Inflammatory macrophage treated with lipopolysaccharide for 1 hour (primary cell): Measurements from ENCODE around the gene CDK10.

Experiments used
- DNase-seq, 2 donors: peaks; one replicate each; pipeline ENCODE4 v3.0.0-alpha.2; 2020 to 2022

The CDK10 gene

DNA sequence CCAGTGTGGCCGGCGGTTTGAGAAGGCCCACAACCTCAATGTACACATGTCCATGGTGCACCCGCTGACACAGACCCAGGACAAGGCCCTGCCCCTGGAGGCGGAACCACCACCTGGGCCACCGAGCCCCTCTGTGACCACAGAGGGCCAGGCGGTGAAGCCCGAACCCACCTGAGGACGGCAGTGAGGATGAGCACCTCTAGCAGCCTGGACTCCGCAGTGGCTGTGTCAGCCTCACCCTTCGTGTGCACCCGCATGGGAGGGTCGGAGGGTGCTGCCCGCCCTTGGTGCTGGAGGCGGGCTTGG lies 51.5 kb downstream of the CDK10 start:
- no peak for DNase-seq

DNA sequence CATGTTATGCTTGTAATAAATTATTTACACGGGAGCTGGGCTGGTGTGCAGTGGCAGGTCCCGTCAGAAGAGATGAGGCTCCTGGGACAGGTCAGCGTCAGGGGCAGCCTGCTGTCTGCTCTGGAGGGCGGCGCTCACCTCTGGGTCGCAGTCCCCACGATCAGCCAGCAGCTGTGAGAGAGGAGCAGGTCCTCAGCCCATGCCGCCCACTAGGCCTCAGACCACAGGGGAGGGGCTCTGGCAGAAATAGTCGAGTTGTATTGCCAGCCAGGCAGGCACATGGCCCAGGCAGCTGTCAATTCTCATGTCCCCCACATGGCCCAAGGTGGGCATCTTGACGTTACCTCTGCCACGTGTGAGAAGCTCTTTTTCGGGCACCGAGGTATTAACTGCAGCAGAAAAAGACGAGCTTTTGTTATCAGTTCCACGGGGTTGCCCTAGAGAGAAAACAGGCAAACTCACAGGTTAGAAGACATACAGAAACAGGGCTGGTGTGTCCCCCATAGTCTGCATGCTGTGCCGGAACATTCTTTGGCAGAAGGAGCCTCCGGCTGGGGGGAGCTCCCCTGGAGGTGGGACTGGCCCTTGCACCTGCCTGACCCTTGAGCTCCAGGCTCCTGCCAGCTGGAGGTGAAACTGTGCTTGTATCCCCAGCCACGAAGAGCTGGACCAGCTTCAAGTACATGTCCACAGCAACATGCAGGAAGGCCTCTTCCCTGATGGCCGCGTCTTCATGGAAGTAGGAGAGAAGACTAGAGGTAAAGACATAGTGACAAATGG lies 52.2 kb downstream of the CDK10 start:
- no peak for DNase-seq

DNA sequence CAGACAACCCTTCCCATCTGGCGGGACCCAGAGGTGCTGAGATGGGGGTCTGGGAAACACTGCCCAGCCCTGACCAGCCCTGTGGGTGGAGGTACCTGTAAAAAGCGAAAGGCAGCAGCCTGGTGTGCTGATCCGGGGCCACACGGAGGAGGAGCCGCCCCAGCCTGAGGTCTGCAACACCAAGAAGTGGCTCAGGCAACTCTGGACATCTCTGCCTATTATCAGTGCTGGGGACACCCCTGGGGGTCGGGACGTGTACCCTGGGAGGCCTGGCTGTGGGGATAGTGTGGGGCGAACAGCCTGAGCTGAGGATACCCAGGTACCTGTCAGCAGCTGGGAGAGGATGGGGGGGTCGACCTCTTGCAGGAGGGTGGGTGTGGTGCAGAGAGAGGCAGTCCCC lies 52.9 kb downstream of the CDK10 start:
- no peak for DNase-seq

GRCh38 chr16:89741342-89742014 lies 55.0 kb downstream of the CDK10 start:
- peak; percentile 42 to 83 for DNase-seq

DNA sequence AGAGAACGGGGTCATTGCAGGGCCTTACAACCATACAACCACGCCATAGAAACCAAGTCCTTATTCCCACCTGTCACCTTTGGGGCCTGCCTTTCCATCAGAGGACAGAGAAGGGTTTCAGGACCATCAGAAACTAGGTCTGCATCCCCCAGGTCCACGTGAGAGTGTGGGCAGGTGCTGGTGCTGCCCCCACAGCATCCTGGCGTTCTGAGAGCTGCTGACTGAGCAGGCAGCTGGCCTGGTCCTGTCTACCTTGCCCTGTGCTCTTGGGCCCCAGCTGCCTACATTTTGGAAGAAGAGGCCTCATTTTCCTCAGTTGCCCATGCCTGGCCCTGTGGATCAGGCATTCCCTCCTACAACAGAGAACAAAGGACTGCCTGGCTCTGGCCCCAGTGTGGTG lies 56.5 kb downstream of the CDK10 start:
- no peak for DNase-seq

- DNase-seq = no peak
These were observed 58.3 kb downstream of the CDK10 start for GRCh38 chr16:89744813-89745212.
